HFFc6 (cell line): Measurements from ENCODE around the gene RAPGEF1. TPM values are rescaled to one million over a fixed set of nuclear protein-coding genes. Genes with fewer than 3 reads are reported as not detected.
A peak's percentile ranks its signal among the peaks of the same experiment; 100 is the strongest.

Experiments
- DNase-seq: peaks from one replicate; pipeline ENCODE4 v3.0.0-alpha.2; 2018
- H3K27ac Mint-ChIP-seq: 2 replicates; pipeline ENCODE4 v1.8.0; 2020; ENCODE audit warnings: mild to moderate bottlenecking, mixed read lengths
- H3K27me3 Mint-ChIP-seq: 2 replicates; pipeline ENCODE4 v1.8.0; 2021; ENCODE audit warnings: mild to moderate bottlenecking, moderate library complexity, mixed read lengths; ENCODE audit not compliant: insufficient read depth
- H3K36me3 Mint-ChIP-seq: 2 replicates; pipeline ENCODE4 v1.8.0; 2021; ENCODE audit warnings: low read depth, mixed read lengths
- H3K4me1 Mint-ChIP-seq: 2 replicates; pipeline ENCODE4 v1.8.0; 2020; ENCODE audit warnings: low read depth, mixed read lengths
- H3K4me3 Mint-ChIP-seq: 2 replicates; pipeline ENCODE4 v1.8.0; 2020; ENCODE audit warnings: mild to moderate bottlenecking, moderate library complexity, mixed read lengths
- H3K9me3 Mint-ChIP-seq: 2 replicates; pipeline ENCODE4 v1.8.0; 2020; ENCODE audit warnings: mild to moderate bottlenecking, mixed read lengths
- total RNA-seq, 6 experiments: library from RNA; stranded (reverse); fragmentation: NEBNext Ultra II Directional; extraction: Animal tissue kit (Norgen Biotek cat#: 25700); gene quantifications; 2 replicates in 1 of 6; 3 replicates in 5 of 6; pipeline ENCODE4 v1.2.3, GENCODE V29; 2021
- TF ChIP-seq, protein P1 (sequence below): fragments of 200-600 bp; sonication (generic); IDR thresholded peaks from 2 replicates; pipeline ENCODE4 v1.5.0; 2021; ENCODE audit warnings: antibody characterized with exemption, mild to moderate bottlenecking

Gene RAPGEF1
- total RNA-seq, 6 experiments from 2014 or later, result 38.6 to 46.6 (median 42.3) TPM

DNA sequence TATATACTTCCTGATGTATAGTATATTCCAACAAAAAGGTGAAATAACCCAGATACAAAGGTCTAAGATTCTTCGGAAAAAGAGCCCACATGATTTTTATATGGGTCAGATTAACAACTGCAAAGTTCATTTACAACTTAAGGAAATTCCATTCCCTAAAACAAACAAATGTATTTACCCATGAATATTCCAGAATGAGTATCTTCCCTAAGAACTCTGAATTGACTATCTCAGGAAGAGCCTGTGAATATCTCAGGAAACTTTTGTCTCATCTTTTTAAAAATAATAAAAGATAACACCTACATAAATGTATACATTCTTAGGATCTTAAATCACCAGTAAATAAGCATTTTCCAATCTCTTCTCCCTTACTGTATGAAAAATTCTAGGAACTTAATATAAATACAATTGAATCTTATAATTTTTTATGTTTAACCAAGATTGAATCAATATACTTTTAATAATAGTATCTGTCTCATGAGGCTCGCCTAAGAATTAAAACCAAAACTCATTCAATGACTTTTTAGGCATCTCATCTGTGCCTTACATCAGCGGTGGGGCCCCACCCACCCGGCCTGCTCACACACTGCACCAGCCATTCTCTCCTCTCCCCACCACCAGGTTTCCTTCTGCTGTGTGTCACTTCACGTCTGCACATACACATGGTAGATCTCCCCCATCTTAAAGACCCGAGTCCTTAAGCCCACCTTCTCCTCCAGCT lies 78.1 kb downstream of the RAPGEF1 start:
- H3K27me3 Mint-ChIP-seq, result no peaks in the 10 kb centered on the region
- H3K27ac Mint-ChIP-seq, result no peak overlapping the region
- H3K9me3 Mint-ChIP-seq, result 0 out of 2 replicates have a peak, but pooled peaks cover 3% of the 10 kb centered on the region
- H3K36me3 Mint-ChIP-seq, result peaks cover 18% of the 10 kb centered on the region
- TF ChIP-seq, protein P1, sequence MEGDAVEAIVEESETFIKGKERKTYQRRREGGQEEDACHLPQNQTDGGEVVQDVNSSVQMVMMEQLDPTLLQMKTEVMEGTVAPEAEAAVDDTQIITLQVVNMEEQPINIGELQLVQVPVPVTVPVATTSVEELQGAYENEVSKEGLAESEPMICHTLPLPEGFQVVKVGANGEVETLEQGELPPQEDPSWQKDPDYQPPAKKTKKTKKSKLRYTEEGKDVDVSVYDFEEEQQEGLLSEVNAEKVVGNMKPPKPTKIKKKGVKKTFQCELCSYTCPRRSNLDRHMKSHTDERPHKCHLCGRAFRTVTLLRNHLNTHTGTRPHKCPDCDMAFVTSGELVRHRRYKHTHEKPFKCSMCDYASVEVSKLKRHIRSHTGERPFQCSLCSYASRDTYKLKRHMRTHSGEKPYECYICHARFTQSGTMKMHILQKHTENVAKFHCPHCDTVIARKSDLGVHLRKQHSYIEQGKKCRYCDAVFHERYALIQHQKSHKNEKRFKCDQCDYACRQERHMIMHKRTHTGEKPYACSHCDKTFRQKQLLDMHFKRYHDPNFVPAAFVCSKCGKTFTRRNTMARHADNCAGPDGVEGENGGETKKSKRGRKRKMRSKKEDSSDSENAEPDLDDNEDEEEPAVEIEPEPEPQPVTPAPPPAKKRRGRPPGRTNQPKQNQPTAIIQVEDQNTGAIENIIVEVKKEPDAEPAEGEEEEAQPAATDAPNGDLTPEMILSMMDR, result no peak
- H3K4me3 Mint-ChIP-seq, result no peak overlapping the region
- H3K4me1 Mint-ChIP-seq, result peaks cover 39% of the 10 kb centered on the region
- no peak for DNase-seq

DNA sequence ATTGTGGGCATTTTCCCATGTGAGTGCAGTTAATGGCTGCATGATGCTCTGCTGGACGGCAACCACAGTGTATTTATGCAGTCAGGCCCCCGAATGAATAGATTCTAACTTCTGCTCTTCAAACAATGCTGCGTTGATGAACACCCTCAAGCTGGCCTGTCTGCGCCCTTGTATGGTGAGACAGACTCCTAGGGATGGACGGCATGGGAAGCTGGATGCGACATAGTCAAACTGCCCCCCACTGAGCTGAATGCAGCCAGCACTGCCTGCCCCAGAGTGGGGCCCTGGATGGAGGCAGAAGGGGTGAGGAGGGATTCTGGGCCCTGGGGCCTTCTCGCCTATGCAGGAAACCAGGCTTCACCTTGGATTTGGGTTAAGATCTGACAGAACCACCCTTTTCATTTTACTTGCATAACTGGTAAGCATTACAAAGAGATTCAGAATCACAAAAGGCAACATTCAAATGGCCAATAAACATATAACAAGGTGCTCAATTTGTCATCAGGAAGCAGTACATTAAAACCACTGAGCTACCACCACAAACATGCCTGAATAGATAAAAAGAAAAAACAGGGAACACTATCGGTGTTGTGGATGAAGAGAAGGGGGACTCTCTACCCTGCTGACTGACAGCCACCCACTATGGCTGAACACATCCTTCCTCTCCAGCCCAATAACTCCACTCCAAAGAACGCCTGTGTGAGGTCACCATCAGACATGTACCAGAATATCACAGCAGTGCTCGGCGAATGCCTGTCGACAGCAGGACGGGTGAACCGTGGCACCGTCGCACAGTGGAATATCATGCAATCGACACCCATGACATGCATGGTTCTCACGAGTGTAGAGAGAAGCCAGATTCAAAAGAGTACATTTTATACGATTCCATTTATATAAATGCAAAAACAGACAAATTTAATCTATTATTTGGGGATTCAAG lies 79.1 kb downstream of the RAPGEF1 start:
- Mint-ChIP-seq H3K27me3 (no peaks in the 10 kb centered on the region), H3K4me3 (no peak overlapping the region), H3K36me3 (peaks cover 26% of the 10 kb centered on the region), H3K27ac (no peak overlapping the region), H3K4me1 (peaks cover 42% of the 10 kb centered on the region), H3K9me3 (0 out of 2 replicates have a peak, but pooled peaks cover 3% of the 10 kb centered on the region)
- TF ChIP-seq, protein P1, result no peak
- DNase-seq, result no peak

DNA sequence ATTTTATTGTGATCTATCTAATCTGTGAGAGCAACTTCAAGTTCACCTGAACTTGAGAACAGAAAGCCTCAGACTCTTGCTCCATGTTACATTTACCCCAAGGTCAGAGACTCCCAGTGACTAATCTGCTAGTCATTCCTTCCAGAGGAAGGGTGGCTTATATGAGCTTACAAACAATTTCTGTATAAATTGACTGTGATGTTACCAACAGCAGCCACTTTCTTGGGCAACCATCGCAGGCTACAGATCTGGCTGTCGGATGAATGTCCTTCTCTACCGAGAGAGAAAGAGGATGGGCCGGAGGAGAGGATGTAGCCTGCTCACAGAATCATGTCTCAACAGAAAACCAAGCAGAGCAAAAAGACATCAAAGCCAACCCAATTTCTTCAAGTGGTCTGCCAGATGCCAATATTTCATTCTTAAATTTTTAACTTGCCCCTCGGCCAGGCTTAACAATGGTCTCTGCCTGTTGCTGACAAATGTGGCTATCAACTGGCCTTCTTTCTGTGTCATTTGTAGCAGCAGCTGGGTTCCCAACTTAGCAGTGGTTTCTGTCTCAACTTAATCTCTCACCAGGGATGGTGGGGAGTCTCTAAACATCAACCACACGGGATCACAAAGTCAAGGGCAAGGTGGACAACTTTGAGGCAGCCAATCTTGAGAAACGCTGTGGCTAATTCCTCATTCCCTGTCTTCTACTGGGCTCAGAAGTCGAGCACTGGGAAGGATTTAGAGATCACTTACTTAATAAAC lies 81.3 kb downstream of the RAPGEF1 start:
- Mint-ChIP-seq H3K27me3 (no peaks in the 10 kb centered on the region), H3K9me3 (no peaks in the 10 kb centered on the region), H3K27ac (peak overlapping the region; percentile 94), H3K4me3 (peak overlapping the region; percentile 78), H3K36me3 (peaks cover 10% of the 10 kb centered on the region), H3K4me1 (peaks cover 40% of the 10 kb centered on the region)
- peak; percentile 84 for DNase-seq
- TF ChIP-seq, protein P1, result no peak

DNA sequence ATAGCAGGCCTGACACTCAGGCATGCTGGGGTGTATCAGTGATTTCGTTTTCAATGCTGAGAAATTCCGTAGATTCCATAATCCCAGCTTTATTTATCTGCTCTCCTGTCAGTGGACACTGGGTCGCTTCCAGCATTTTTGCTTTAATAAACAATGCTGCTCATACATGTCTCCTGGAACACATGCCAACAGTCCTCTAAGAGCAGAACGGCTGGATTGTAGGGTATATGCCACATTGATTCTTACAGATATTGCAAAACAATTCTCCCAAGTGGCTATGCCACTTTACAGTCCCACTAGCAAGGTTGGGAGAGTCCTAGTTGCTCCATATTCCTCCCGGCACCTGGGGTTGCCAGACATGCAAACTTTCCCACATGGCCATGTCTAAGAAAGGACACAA lies 81.9 kb downstream of the RAPGEF1 start:
- Mint-ChIP-seq H3K9me3 (no peaks in the 10 kb centered on the region), H3K4me1 (peaks cover 40% of the 10 kb centered on the region), H3K27me3 (no peaks in the 10 kb centered on the region), H3K36me3 (peaks cover 10% of the 10 kb centered on the region), H3K4me3 (peak overlapping the region; percentile 78), H3K27ac (peak overlapping the region; percentile 94)
- DNase-seq, result no peak
- TF ChIP-seq, protein P1, result no peak

DNA sequence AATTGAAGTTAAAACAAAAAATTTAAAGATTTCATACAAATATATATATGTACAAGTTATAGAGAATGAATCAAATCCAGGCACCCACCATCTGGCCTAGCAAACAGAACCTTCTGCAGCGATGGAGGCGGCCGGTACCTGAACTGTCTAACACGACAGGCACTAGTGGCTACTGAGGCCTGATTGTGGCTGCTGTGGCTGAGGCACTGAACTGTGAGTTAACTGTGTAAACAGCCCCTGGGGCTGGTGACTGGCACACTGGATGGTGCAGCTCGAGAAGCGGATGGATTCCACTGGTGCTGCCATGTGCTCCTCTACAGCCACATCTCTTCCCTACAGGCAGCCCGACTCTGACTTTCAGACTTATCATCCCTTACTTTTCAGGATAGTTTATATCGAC lies 82.4 kb downstream of the RAPGEF1 start:
- TF ChIP-seq, protein P1, result no peak
- Mint-ChIP-seq H3K27ac (peak overlapping the region; percentile 94), H3K9me3 (no peaks in the 10 kb centered on the region), H3K27me3 (no peaks in the 10 kb centered on the region), H3K36me3 (peaks cover 10% of the 10 kb centered on the region), H3K4me1 (peaks cover 40% of the 10 kb centered on the region), H3K4me3 (peak overlapping the region; percentile 78)
- DNase-seq, result no peak
